Fibroblast of lung (primary cell): ENCODE measurements around the gene PWWP2B.

Experiments
- EZH2 ChIP-seq: IDR thresholded peaks from 2 replicates; pipeline ENCODE4 v1.5.1; 2012; ENCODE audit warnings: low read length, control low read depth, mild to moderate bottlenecking; ENCODE audit errors: missing control alignments
- TF ChIP-seq, protein P1 (sequence below), 2 donors: IDR thresholded peaks in 1 of 2; conservative IDR thresholded peaks in 1 of 2; 1 replicate in 1 of 2; 2 replicates in 1 of 2; pipeline ENCODE4 v1.5.1; 2011 to 2012; ENCODE audit warnings: low read length in 2 of 2, control low read depth in 1 of 2, inconsistent platforms in 1 of 2, low read depth in 1 of 2, mild to moderate bottlenecking in 1 of 2

DNA sequence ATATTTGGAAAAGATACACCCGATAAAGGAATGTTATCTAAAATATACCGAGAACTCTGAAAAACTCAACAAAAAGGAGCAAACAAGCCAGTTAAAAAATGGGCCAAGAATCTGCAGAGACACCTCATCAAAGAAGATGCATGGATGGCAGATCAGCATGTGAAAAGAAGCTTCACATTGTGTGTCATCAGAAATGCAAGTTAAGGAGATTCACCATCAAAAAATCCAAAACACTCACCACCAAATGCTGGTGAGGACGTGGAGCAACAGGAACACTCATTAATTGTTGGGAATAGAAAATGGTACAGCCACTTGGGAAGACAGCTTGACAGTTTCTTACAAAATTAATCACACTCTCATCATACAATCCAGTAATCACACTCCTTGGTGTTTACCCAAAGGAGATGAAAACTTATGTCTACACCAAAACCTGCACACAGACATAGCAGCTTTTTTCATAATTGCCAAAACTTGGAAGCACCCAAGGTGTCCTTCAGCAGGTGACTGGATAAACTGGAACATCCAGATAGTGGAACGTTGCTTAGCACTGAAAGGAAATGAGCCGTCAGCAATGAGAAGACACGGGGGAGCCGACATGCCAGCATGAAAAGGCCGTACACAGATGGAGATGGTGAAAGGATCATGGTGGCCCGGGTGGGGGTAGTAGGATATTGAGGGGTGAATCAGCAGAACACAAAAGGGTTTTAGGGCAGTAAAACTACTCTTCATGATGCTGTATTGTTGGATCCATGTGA, 27.9 kb upstream of the PWWP2B start:
- TF ChIP-seq, protein P1, sequence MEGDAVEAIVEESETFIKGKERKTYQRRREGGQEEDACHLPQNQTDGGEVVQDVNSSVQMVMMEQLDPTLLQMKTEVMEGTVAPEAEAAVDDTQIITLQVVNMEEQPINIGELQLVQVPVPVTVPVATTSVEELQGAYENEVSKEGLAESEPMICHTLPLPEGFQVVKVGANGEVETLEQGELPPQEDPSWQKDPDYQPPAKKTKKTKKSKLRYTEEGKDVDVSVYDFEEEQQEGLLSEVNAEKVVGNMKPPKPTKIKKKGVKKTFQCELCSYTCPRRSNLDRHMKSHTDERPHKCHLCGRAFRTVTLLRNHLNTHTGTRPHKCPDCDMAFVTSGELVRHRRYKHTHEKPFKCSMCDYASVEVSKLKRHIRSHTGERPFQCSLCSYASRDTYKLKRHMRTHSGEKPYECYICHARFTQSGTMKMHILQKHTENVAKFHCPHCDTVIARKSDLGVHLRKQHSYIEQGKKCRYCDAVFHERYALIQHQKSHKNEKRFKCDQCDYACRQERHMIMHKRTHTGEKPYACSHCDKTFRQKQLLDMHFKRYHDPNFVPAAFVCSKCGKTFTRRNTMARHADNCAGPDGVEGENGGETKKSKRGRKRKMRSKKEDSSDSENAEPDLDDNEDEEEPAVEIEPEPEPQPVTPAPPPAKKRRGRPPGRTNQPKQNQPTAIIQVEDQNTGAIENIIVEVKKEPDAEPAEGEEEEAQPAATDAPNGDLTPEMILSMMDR (conservative IDR thresholded peaks at IDR 0.05 in 1 of 2, IDR thresholded peaks at IDR 0.05 in 1 of 2; ENCODE audit: low read depth in 1 of 2, low read length in 2 of 2), result no peak
- no peak for TF ChIP-seq EZH2
